GM20431 (cell line): ENCODE results near the gene HSPA4.
"Not testable (repeated sequence)": the region's sequence is repeated elsewhere in the genome, so short reads cannot be mapped to it uniquely, and the experiment has no call there.

Experiments
- in situ Hi-C: fragments of 300-500 bp; cut with MseI, MboI; formaldehyde crosslinking; loops from one replicate; pipeline ENCODE4 v1.15.0; 2020; ENCODE audit warnings: low sequenced_read_pairs; ENCODE audit not compliant: unreplicated experiment

Gene HSPA4

DNA sequence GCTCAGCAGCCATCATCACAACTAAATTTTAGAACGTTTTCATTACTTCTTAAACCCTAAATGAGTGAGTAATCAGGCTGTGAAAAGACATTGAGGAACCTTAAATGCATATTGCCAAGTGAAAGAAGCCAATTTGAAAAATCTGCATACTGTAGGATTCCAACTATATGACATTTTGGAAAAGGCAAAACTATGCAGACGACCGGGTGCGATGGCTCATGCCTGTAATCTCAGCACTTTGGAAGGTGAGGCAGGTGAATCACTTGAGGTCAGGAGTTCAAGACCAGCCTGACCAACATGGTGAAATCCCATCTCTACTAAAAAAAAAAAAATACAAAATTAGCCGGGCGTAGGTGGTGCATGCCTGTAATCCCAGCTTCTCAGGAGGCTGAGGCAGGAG is 33.4 kb downstream of the HSPA4 start:
- in situ Hi-C loops, result not testable (repeated sequence)

DNA sequence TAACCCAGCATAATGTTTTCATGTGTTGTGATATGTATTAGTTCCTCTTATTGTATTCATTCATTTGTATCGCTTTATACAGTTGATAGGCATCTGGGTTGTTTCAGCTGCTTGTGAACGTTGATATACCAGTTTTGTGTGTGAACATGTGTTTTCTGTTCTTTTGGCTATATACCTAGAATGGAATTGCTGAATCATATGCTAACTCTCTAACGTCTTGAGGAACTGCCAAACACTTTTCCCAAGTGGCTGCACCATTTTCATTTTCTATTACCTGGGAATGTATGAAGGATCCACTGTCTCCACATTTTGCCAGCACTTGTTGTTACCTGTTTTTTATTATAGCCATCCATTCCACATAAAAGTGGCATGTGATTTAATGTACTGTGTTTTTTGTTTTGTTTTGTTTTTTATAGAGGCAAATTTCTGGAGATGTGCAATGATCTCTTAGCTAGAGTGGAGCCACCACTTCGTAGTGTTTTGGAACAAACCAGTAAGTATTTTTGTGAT is 34.6 kb downstream of the HSPA4 start:
- in situ Hi-C loops, result no loop called here

DNA sequence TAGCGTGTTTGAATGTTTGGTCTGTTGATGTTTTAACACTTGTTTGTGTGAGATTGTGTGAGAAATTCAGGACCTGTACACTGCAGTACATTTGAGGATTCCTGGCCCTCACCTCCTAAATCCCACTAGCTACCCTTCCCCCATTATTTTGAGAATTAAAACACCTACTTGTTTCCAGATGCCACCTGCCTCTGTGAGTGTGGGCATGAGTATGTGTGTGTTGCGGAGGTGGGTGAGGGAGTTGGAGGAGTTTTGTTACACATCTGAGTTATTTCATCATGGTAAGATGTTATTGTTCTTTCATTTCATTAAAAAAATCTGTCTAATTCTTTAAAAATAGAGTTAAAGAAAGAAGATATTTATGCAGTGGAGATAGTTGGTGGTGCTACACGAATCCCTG is 36.3 kb downstream of the HSPA4 start:
- in situ Hi-C loops, result no loop called here

- in situ Hi-C loops, result no loop called here
Observed at GRCh38 chr5:133091034-133091433, 39.2 kb downstream of the HSPA4 start.

GRCh38 chr5:133106343-133106742 is 54.5 kb downstream of the HSPA4 start:
- in situ Hi-C loops, result no loop called here

- in situ Hi-C loops, result no loop called here
Observed at GRCh38 chr5:133106761-133107572, 55.2 kb downstream of the HSPA4 start.

DNA sequence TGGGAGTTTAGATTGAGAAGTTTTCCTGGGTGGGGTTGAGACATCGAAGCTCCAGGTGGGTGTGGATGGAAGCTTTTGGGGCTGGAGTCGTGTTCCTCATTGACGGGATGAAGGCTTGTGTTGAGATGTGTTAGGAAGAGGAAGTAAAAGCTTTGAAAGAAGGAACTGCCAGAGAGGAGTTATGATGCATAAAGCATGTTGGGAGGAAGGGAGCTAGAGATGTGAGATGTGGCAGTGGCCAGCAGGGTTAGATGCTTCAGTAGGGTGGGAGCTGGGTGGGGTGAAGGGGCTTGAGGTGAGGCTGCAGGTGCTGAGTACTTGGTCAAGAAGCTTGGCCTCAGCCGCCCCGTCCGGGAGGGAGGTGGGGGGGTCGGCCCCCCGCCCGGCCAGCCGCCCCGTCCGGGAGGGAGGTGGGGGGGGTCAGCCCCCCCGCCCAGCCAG is 56.7 kb downstream of the HSPA4 start:
- in situ Hi-C loops, result no loop called here

GRCh38 chr5:133109655-133110483 is 58.1 kb downstream of the HSPA4 start:
- in situ Hi-C loops, result no loop called here

- in situ Hi-C loops, result no loop called here
Observed at GRCh38 chr5:133110709-133111108, 58.9 kb downstream of the HSPA4 start.

GRCh38 chr5:133111299-133111698 is 59.5 kb downstream of the HSPA4 start:
- in situ Hi-C loops, result no loop called here

- in situ Hi-C loops, result no loop called here
Observed at GRCh38 chr5:133112026-133112660, 60.3 kb downstream of the HSPA4 start.

- in situ Hi-C loops, result no loop called here
Observed at GRCh38 chr5:133113331-133114061, 61.7 kb downstream of the HSPA4 start.

DNA sequence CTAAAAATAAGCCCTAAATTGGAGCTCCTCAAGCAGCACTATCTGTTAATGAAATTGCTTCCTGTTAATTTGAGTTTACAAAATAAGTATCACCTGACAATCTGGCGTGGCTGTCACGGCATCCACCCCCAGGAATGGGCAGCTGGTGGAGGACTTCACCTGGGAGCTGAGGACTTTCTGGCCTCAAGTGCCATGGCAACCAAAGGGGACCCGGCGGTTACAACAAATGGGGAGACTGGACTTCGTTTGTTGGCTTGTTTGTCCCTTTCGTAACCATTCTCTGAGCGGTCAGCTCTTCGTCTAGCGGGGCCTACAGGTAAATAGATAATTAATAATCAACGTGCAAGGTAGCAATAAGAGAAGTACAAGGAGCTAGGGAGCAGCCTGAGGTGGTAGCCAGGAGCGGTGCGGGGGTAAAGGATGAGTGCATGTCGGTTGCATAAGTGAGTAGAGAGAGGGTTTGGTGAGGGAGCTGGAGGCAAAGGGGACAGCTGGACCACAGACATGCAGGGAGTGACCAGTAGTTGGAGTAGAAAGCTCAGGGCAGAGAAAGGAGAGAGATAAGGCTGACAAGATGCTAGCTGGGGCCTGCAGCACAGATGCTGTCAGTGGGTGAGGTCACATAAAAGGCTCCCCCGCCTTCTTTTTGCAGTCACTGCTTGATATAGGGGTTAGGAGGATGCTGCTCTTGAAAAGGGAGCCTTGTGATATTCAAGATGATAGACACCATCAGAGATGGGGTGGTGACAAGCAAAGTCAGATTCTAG is 62.5 kb downstream of the HSPA4 start:
- in situ Hi-C loops, result no loop called here

GRCh38 chr5:133114933-133115310 is 63.1 kb downstream of the HSPA4 start:
- in situ Hi-C loops, result no loop called here

GRCh38 chr5:133116601-133117000 is 64.8 kb downstream of the HSPA4 start:
- in situ Hi-C loops, result no loop called here

GRCh38 chr5:133117166-133117911 is 65.5 kb downstream of the HSPA4 start:
- in situ Hi-C loops, result no loop called here

- in situ Hi-C loops, result no loop called here
Observed at GRCh38 chr5:133117912-133118445, 66.2 kb downstream of the HSPA4 start.

- in situ Hi-C loops, result no loop called here
Observed at GRCh38 chr5:133118741-133119140, 66.9 kb downstream of the HSPA4 start.
